Breast epithelium (tissue), 3 donors: ENCODE results near the gene SPATA16.

ENCODE experiments used
- POLR2A ChIP-seq: fragments of 450-650 bp; IDR thresholded peaks from one replicate; pipeline ENCODE4 v1.6.1; 2016; ENCODE audit warnings: antibody characterized with exemption, mild to moderate bottlenecking, moderate library complexity
- POLR2AphosphoS5 ChIP-seq, 3 donors: sonication (generic); formaldehyde crosslinking; IDR thresholded peaks; one replicate each; pipeline ENCODE4 v1.6.1; 2017; ENCODE audit warnings: antibody characterized with exemption in 3 of 3
- TF ChIP-seq, protein P1 (sequence below), 3 donors: fragments of 450-650 bp; IDR thresholded peaks; one replicate each; pipeline ENCODE4 v1.5.1; 2016 to 2017; ENCODE audit warnings: antibody characterized with exemption in 3 of 3, mild to moderate bottlenecking in 3 of 3, moderate library complexity in 3 of 3

DNA sequence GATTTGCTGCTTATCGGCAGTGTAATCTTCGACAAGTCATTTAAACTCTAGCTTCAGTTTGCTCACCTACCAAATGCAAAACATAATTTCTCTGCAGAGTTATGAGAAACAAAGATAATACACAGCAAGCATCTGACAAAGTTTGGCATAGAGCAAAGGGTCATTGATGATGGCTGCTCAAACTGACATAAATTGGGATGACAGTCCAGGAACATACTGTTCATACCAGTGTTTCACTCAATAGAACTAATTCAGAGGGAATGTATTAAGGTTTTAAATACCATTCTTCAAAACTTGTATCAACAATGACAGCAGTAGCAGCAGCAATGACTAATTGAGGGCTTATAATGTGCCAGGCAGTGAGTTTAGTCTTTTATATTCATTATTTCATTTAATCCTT is 137.6 kb downstream of the SPATA16 start:
- TF ChIP-seq, protein P1, sequence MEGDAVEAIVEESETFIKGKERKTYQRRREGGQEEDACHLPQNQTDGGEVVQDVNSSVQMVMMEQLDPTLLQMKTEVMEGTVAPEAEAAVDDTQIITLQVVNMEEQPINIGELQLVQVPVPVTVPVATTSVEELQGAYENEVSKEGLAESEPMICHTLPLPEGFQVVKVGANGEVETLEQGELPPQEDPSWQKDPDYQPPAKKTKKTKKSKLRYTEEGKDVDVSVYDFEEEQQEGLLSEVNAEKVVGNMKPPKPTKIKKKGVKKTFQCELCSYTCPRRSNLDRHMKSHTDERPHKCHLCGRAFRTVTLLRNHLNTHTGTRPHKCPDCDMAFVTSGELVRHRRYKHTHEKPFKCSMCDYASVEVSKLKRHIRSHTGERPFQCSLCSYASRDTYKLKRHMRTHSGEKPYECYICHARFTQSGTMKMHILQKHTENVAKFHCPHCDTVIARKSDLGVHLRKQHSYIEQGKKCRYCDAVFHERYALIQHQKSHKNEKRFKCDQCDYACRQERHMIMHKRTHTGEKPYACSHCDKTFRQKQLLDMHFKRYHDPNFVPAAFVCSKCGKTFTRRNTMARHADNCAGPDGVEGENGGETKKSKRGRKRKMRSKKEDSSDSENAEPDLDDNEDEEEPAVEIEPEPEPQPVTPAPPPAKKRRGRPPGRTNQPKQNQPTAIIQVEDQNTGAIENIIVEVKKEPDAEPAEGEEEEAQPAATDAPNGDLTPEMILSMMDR (IDR thresholded peaks at IDR 0.05), result no peak
- TF ChIP-seq POLR2A, result no peak
- no peak for TF ChIP-seq POLR2AphosphoS5 (IDR thresholded peaks at IDR 0.05)
